Activated naive CD8-positive, alpha-beta T cell treated with anti-CD3 and anti-CD28 coated beads for 36 hours (primary cell): ENCODE measurements around the gene MTCH1. TPM values are rescaled to one million over a fixed set of nuclear protein-coding genes. Genes with fewer than 3 reads are reported as not detected.

ENCODE experiments used
- DNase-seq: peaks from one replicate; pipeline ENCODE4 v3.0.0; 2021
- H3K27ac Mint-ChIP-seq: one replicate; pipeline ENCODE4 v1.8.0; 2022; ENCODE audit warnings: mild to moderate bottlenecking, moderate library complexity, mixed read lengths
- H3K27me3 Mint-ChIP-seq: one replicate; pipeline ENCODE4 v1.8.0; 2022; ENCODE audit warnings: mild to moderate bottlenecking, mixed read lengths
- H3K36me3 Mint-ChIP-seq: one replicate; pipeline ENCODE4 v1.8.0; 2021; ENCODE audit warnings: mild to moderate bottlenecking, mixed read lengths
- H3K4me1 Mint-ChIP-seq: one replicate; pipeline ENCODE4 v1.8.0; 2021; ENCODE audit warnings: mixed read lengths
- H3K4me3 Mint-ChIP-seq: one replicate; pipeline ENCODE4 v1.8.0; 2022; ENCODE audit warnings: mild to moderate bottlenecking, moderate library complexity, mixed read lengths
- H3K9me3 Mint-ChIP-seq: one replicate; pipeline ENCODE4 v1.8.0; 2022; ENCODE audit warnings: mixed read lengths
- total RNA-seq, 2 experiments: library from RNA; stranded (reverse); gene quantifications; one replicate each; pipeline ENCODE4 v1.2.3, GENCODE V29; 2021

The MTCH1 gene
- total RNA-seq, 2 experiments from 2014 or later = 102 to 103 TPM

DNA sequence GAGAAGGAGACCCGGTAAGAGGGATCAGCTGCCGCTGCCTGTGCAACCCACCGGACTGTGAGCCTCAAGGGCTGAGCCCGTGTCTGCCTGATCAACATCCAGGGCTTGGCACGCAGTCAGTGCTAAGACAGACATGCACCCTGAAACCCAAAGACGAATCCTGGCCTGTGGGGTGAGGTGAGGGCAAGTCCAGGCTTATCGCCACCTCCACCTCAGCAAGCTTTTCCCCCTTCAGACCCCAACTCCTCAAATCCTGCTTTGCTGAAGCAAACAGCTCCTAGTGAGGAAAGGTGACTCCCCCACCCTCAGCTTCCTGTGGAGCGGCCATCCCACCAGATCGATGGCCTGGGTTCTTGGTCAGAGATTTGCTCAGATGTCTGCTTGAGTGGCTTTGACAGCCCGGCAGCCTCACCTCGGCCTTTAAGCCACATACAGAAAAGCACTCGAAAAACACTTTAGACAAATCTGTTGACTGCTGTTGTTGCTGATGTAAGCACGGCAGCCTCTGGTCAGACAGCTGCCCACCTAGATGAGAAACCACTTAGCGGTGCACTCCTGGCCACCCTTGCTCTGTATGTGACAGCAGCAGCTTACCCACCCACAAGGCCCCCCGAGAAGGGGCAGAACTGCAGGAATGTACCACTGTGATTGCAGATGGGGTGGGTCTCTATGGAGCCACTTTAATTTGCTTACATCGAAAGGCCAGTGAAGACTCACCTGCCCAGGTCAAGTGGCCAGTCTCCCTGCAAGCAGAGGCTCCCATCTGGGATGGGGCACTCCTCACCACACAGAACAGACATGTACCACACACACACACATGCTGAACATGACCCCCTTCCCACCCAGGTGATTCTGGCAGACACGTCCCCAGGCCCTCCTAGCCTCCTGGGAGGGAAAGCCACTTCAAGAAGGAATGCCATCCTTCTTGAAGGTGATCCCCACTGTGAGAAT, 14.8 kb downstream of the MTCH1 start:
- Mint-ChIP-seq H3K27me3 (no peaks in the 10 kb centered on the region), H3K4me1 (peaks cover 2% of the 10 kb centered on the region), H3K36me3 (peaks cover 17% of the 10 kb centered on the region), H3K27ac (peak overlapping the region; percentile 42), H3K4me3 (no peak overlapping the region), H3K9me3 (no peaks in the 10 kb centered on the region)
- DNase-seq = no peak

DNA sequence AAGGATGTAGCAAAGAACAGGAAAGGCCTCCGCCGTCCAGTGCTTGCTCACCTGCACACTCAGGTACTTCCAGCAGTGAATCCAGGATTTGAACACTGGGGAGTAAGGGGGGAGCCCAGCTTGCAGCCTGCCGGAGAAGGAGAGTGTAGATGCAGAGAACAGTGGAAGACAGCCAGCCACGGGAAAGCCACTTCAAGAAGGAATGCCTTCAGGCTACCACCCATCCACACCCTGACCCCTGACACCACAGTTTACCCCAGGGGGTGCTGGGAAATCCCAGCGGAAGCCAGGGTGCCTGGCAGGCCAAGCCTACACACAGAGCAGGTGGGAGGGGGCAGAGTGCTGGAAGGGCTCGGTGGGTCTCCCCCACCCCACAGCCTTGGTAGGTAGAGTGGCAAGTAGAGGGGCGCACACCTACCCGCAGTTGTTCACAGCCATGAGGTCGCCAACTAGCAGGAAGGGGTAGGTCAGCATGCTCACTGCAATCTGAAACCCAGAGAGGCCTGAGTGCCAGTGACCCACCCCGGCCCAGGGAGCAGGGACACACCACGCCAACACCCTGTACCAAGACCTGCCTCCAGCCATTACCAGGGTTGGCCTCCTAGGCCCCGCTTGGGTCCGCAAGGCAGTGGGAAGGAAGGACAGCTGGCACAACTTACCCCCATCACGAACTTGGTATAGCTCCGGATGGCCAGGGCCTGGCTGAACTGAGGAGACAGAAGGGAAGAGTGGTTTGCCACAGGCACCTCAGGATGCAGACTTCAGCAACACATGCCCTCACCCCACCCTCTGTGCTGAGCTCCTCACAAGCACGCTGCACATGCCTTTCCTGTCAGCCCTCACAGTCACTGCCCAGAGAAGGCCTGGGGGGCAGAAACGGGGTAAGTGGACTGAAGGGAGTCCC, 15.8 kb downstream of the MTCH1 start:
- H3K4me1 Mint-ChIP-seq = peaks cover 2% of the 10 kb centered on the region
- H3K27ac Mint-ChIP-seq = no peak overlapping the region
- peaks cover 20% of the 10 kb centered on the region for H3K36me3 Mint-ChIP-seq
- H3K9me3 Mint-ChIP-seq = no peaks in the 10 kb centered on the region
- DNase-seq = no peak
- no peak overlapping the region for H3K4me3 Mint-ChIP-seq
- H3K27me3 Mint-ChIP-seq = no peaks in the 10 kb centered on the region

GRCh38 chr6:36969240-36969691, 16.7 kb downstream of the MTCH1 start:
- Mint-ChIP-seq H3K4me3 (no peak overlapping the region), H3K36me3 (peaks cover 18% of the 10 kb centered on the region), H3K27me3 (no peaks in the 10 kb centered on the region), H3K9me3 (no peaks in the 10 kb centered on the region), H3K27ac (no peak overlapping the region), H3K4me1 (peaks cover 10% of the 10 kb centered on the region)
- DNase-seq = no peak

DNA sequence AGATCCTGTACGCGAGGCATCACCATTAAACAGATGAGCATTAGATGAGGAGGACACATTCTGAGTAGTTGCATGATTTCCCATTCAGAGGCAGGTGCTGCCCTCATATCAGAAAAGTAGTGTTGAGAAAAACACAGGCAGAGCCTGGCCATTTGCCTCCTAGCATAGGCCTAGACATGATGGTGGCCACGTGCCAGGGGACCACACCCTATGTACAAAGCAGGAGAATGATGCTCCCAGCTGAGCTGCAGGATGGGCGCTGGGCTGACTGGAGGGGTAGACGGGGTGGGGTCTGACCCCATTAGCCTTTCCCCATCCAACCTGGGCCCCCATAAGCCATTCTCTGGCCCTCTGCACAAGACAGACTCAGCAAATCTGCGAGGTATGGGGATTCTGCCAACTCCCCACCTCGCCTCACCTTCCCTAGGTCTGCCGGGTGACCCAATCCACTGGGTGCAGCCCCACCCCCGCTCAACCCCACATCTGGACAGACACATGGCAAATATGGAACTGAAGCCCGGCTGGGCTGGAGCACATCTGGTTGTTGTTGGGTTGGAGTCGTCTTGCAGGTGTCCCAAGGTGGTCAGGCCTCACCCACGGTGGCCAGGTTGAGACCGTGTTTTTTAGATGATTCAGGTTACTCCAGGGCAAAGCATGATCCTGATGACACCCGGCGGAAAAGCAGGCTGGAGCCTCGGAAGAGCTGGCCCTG, 17.6 kb downstream of the MTCH1 start:
- Mint-ChIP-seq H3K27me3 (no peaks in the 10 kb centered on the region), H3K4me1 (peaks cover 14% of the 10 kb centered on the region), H3K9me3 (no peaks in the 10 kb centered on the region), H3K36me3 (peaks cover 12% of the 10 kb centered on the region), H3K27ac (peak overlapping the region; percentile 55), H3K4me3 (no peak overlapping the region)
- DNase-seq = no peak

DNA sequence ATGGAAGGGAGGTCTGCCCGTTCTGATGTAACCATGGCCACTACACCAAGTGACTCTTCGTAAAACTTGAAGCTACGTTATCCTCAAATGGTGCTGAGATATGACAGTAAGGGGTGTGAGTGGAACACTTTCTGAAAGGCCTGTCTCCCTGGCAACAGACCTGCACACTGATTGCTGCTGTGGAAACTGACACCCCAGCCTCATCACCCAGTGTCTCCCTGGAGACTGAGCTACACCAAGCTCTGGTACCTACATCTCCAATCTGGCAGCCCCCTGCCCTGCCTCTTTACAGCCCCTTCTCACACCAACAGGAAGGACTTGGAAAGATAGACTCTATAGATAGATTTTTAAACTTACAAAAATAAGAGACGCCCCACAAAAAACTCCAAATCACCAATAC, 18.2 kb downstream of the MTCH1 start:
- DNase-seq = no peak
- no peak overlapping the region for H3K4me3 Mint-ChIP-seq
- peaks cover 21% of the 10 kb centered on the region for H3K4me1 Mint-ChIP-seq
- H3K9me3 Mint-ChIP-seq = no peaks in the 10 kb centered on the region
- peak overlapping the region; percentile 55 for H3K27ac Mint-ChIP-seq
- peaks cover 12% of the 10 kb centered on the region for H3K36me3 Mint-ChIP-seq
- no peaks in the 10 kb centered on the region for H3K27me3 Mint-ChIP-seq

DNA sequence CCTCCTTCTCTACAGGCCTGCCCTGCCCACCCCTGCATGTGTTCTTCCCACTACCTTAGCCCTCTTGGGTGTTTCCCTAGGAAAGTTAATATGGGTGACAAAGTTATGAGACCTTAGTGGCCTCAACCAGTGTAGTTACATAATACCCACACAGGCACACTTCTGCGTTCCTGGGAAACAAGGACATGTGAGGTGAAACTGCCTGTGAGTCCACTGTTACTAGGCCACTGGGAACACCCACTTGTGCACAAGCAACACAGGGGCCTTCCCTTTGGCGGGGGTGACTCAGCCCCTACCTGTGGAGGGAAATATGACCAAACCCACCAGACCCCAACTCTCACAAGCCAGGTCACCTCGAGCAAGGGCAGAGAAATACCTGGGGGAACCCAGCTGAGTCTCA, 18.7 kb downstream of the MTCH1 start:
- Mint-ChIP-seq H3K4me3 (no peak overlapping the region), H3K36me3 (peaks cover 12% of the 10 kb centered on the region), H3K4me1 (peaks cover 26% of the 10 kb centered on the region), H3K27ac (no peak overlapping the region), H3K9me3 (no peaks in the 10 kb centered on the region), H3K27me3 (no peaks in the 10 kb centered on the region)
- DNase-seq = no peak

DNA sequence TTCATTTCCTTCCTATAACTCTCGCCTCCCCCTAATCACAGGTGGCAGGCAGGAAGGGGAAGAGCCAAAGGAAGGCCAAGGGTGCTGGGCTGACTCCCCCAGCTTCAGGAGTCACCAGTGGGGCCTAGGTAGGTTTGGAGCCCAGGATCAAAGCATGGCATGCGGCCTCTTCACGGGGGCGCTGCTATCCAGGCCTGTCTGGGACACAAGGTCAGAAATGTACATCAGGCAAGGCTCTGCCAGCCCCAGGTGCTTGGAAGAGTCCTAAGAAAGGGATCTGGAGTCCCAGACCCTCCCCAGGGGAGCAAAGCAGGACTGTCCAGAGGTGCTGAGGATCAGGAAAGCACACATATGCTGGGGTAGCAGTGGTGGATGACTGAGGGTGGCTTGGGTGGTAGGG, 21.1 kb downstream of the MTCH1 start:
- H3K27ac Mint-ChIP-seq = no peak overlapping the region

DNA sequence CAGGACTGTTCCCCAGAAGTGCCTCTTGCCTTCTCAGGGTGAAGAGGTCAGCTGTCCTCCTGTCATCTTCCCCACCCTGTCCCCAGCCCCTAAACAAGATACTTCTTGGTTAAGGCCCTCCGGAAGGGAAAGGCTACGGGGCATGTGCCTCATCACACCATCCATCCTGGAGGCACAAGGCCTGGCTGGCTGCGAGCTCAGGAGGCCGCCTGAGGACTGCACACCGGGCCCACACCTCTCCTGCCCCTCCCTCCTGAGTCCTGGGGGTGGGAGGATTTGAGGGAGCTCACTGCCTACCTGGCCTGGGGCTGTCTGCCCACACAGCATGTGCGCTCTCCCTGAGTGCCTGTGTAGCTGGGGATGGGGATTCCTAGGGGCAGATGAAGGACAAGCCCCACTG, 21.6 kb downstream of the MTCH1 start:
- H3K27ac Mint-ChIP-seq = no peak overlapping the region
- no peak overlapping the region for H3K4me3 Mint-ChIP-seq
- peaks cover 12% of the 10 kb centered on the region for H3K36me3 Mint-ChIP-seq
- H3K4me1 Mint-ChIP-seq = peaks cover 36% of the 10 kb centered on the region
- no peaks in the 10 kb centered on the region for H3K27me3 Mint-ChIP-seq
- no peak for DNase-seq
- no peaks in the 10 kb centered on the region for H3K9me3 Mint-ChIP-seq

More for the DNA sequence above, 21.1 kb downstream of the MTCH1 start:
- peaks cover 12% of the 10 kb centered on the region for H3K36me3 Mint-ChIP-seq
- H3K9me3 Mint-ChIP-seq = no peaks in the 10 kb centered on the region
- H3K4me3 Mint-ChIP-seq = no peak overlapping the region
- no peak for DNase-seq
- no peaks in the 10 kb centered on the region for H3K27me3 Mint-ChIP-seq
- peaks cover 36% of the 10 kb centered on the region for H3K4me1 Mint-ChIP-seq

- peaks cover 36% of the 10 kb centered on the region for H3K4me1 Mint-ChIP-seq
- no peak for DNase-seq
- H3K9me3 Mint-ChIP-seq = no peaks in the 10 kb centered on the region
- peaks cover 10% of the 10 kb centered on the region for H3K36me3 Mint-ChIP-seq
- no peaks in the 10 kb centered on the region for H3K27me3 Mint-ChIP-seq
- H3K27ac Mint-ChIP-seq = no peak overlapping the region
- H3K4me3 Mint-ChIP-seq = no peak overlapping the region
These were observed 22.3 kb downstream of the MTCH1 start for GRCh38 chr6:36963451-36964290.

GRCh38 chr6:36962874-36963273, 23.1 kb downstream of the MTCH1 start:
- Mint-ChIP-seq H3K4me1 (peaks cover 36% of the 10 kb centered on the region), H3K4me3 (peak overlapping the region; percentile 56), H3K9me3 (no peaks in the 10 kb centered on the region), H3K27ac (peak overlapping the region; percentile 9), H3K27me3 (no peaks in the 10 kb centered on the region), H3K36me3 (peaks cover 3% of the 10 kb centered on the region)
- DNase-seq = peak; percentile 72

DNA sequence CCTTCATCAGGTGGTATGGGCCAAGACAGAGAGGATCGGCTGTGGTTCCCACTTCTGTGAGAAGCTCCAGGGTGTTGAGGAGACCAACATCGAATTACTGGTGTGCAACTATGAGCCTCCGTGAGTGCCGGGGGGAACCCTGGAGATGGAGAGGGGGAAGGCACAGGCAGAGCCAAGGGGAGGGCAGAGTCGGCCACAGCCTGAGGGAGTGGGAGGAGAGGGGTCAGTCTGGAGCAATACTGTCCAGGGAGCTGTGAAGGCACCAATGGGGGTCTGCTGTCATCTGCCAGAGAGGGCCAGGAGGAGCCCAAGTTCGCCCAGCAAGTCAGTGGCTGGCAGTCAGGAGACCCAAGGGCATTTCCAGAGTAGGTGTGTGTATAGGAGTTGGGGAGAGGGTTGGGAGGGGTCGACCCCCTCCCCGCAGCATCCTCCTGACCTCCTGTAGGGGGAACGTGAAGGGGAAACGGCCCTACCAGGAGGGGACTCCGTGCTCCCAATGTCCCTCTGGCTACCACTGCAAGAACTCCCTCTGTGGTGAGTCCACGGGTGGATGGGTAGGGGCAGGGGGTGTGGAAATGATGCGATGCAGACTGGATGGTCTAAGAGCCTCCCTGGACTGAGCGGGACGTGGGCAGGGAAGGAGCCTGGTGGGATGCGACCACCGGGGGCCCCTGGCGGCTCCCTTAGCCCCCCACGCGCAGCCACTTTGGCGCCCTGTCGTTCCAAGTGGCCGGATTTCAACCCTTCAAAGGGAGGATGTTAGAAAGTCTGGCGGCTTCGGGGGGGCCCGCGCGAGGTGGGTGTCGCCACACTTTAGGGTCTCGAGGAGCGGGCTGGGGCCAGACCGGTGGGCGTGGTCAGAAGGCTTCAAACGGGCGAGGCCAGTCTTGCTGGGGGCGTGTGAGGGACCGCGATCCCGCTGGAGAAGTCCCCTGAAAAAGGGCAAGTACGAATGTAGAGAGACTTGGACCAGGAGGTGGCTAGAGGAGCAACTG, 24.3 kb downstream of the MTCH1 start:
- DNase-seq = no peak
- no peaks in the 10 kb centered on the region for H3K27me3 Mint-ChIP-seq
- no peaks in the 10 kb centered on the region for H3K9me3 Mint-ChIP-seq
- H3K27ac Mint-ChIP-seq = no peak overlapping the region
- peaks cover 34% of the 10 kb centered on the region for H3K4me1 Mint-ChIP-seq
- H3K36me3 Mint-ChIP-seq = peaks cover 3% of the 10 kb centered on the region
- H3K4me3 Mint-ChIP-seq = no peak overlapping the region

GRCh38 chr6:36959555-36960250, 26.3 kb downstream of the MTCH1 start:
- no peak overlapping the region for H3K27ac Mint-ChIP-seq
- no peaks in the 10 kb centered on the region for H3K27me3 Mint-ChIP-seq
- no peaks in the 10 kb centered on the region for H3K9me3 Mint-ChIP-seq
- no peak for DNase-seq
- H3K4me1 Mint-ChIP-seq = peaks cover 46% of the 10 kb centered on the region
- no peak overlapping the region for H3K4me3 Mint-ChIP-seq
- H3K36me3 Mint-ChIP-seq = no peaks in the 10 kb centered on the region
